GM19468 (cell line): ENCODE results near the gene DNASE1.
"Not testable (repeated sequence)": the region's sequence is repeated elsewhere in the genome, so short reads cannot be mapped to it uniquely, and the experiment has no call there.

Experiments
- ATAC-seq: cut with Tn5 transposase; IDR thresholded peaks from one replicate; pipeline ENCODE4 v1.9.1; 2021; ENCODE audit warnings: mild to moderate bottlenecking, moderate library complexity, moderate number of reproducible peaks; ENCODE audit not compliant: unreplicated experiment; ENCODE audit errors: extremely low read depth

The DNASE1 gene, protein sequence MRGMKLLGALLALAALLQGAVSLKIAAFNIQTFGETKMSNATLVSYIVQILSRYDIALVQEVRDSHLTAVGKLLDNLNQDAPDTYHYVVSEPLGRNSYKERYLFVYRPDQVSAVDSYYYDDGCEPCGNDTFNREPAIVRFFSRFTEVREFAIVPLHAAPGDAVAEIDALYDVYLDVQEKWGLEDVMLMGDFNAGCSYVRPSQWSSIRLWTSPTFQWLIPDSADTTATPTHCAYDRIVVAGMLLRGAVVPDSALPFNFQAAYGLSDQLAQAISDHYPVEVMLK

GRCh38 chr16:3654249-3654991 is at the start of gene DNASE1:
DNASE1 (plus strand) TSS chr16:3654691; CDS start chr16:3655374, 683 bp downstream.
- no peak for ATAC-seq

- no peak for ATAC-seq
Measured at GRCh38 chr16:3606441-3606840, 48.0 kb upstream of the DNASE1 start.

GRCh38 chr16:3607161-3607560 is 47.3 kb upstream of the DNASE1 start:
- no peak for ATAC-seq

DNA sequence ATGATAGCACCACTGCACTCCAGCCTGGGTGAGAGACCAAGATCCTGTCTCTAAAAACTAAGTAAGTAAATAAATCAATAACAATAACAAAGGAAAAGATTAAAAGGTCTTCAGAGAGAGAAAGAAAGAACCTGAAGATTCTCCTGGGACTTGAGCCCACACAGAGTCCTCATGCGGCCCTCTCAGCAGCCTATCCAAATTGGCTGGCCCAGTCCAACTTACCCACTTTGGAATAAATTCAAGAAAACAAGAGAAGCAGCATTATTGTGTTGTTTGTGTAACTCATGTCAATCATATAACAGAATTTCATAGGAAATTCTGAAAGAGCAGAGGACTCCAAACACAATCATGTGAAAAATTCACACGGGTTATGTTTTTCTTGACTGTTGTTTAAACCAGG is 46.9 kb upstream of the DNASE1 start:
- ATAC-seq: no peak

DNA sequence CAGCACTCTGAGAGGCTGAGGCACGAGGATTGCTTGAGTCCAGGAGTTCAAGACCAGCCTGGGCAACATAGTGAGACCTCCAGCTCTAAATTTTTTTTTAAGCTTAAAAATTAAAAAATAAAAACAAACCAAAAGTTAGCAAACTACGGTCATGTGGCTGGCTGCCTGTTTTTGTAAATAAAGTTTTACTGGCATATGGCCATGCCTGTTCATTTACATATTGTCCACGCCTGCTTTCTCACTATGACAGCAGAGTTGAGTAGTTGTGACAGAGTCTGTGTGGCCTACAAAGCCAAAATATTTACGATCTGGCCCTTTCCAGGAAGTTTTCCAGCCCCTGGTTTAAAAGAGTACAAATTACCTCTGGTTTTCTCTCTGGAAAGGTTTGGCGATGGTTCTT is 46.4 kb upstream of the DNASE1 start:
- ATAC-seq: no peak

- not testable (repeated sequence) for ATAC-seq
Measured at GRCh38 chr16:3608976-3609375, 45.5 kb upstream of the DNASE1 start.

- ATAC-seq: no peak
Measured at GRCh38 chr16:3609895-3610697, 44.4 kb upstream of the DNASE1 start.

DNA sequence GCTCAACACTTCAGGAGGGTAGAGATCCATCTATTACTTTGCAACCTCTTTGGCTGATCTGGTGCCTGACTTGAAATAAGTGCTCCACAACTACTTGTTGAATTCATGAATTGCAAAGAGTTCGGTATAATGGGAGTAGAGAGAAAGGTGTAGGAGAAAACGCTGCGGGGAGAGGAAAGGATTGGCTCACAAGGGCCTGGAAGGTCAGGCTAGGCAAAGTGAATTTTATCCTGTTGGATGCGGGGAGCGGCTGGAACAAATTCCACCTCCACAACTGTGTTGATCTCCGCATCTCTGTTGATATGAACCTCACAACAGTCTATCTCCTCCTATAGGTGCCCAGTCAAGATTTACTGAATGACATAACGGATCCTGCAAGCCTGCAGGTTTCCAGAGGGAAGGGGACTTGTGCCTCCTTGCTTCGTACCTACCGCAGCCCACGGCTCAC is 43.8 kb upstream of the DNASE1 start:
- no peak for ATAC-seq

DNA sequence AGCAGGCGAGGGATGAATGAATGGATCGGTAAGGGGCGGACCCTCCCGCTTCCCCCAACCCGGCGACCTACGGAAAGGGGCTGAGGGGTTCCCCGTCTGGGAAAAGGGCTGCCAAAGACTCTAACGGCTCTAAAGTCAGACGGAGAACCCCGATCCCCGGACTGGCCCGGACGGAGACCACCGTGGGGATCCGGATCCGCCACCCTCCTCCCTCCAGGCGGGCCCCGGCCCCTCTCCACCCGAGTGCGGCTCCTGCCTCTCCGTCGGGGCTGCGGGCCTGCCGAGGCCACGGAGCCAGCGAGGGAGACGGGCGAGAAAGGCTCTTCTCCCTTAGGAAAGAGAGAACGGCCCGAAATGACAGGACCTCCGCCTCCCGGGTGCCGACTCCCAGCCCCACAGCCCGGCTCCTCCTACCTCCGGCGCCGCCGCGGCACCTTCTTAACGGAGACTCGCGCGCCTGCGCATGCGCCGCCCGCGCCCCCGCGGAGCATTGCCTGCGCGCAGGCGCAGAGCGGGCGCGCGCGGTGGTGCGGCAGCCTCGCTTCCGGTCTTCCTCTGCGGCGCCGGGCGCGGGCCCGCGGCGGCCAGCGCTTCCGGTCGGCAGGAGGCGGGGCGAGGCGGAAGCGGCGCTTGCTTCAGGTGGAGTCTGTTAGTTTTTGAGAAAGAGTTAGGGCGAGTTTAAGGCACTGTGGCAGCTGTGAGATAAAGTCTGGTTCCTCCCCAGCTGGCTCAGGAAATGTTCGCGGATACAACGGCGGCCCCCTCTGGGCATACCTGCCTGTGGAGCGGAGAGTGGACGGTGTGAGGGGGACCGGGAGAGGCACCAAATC is 43.1 kb upstream of the DNASE1 start, which contains the start of gene SLX4:
SLX4 (minus strand) TSS at position 461 of the 830 bp plus-strand sequence. CDS start 2,642 bp downstream, outside the sequence.
- ATAC-seq: peak; percentile 56

GRCh38 chr16:3612510-3613466 is 41.7 kb upstream of the DNASE1 start:
- no peak for ATAC-seq

DNA sequence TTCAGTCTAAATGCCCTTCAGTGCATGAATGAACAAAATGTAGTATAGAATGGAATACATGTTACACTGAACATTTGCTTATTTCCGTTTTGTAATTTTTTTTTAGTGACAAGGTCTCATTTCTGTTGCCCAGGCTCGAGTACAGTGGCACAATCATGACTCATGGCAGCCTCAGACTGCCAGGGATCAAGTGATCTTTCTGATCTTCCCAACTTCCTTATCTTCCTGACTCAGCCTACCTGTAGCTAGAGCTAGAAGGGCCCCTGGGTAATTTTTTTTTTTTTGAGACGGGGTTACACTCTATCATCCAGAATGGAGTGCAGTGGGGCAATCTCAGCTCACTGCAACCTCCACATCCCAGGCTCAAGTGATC is 35.7 kb upstream of the DNASE1 start:
- ATAC-seq: no peak

GRCh38 chr16:3623642-3624041 is 30.8 kb upstream of the DNASE1 start:
- no peak for ATAC-seq

GRCh38 chr16:3625331-3625730 is 29.2 kb upstream of the DNASE1 start:
- no peak for ATAC-seq

DNA sequence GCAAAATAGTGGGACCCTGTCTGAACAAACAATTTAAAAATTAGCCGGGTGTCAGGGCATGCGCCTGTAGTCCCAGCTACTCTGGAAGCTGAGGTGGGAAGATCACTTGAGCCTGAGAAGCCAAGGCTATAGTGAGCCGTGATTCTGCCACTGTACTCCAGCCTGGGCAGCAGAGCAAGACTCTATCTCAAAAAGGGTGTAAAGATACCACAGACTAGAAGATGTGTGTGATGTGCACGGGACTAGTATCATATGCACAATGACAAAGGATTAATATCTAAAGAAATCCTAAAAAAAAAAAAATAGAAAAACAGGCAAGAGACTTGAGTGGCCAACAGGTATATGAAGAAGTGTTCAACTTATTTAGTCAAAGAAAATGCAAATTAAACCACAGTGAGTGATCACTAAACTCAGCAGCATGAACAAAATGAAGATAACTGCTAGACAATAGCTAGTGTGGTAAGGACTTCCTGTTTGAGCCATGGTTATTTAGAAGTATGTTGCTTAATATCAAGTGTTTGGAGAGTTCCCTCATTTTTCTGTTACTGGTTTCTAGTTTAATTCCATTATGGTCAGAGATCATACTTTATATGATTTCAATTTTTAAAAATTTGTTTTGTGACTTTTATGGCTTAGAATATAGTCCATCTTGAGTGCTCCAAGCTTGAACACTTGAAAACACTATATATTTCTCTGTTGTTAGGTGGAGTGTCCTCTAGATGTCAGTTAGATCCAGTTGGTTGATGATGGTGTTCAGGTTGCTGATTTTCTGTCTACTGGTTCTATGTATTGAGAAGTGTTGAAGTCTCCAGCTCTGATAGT is 28.4 kb upstream of the DNASE1 start:
- no peak for ATAC-seq

DNA sequence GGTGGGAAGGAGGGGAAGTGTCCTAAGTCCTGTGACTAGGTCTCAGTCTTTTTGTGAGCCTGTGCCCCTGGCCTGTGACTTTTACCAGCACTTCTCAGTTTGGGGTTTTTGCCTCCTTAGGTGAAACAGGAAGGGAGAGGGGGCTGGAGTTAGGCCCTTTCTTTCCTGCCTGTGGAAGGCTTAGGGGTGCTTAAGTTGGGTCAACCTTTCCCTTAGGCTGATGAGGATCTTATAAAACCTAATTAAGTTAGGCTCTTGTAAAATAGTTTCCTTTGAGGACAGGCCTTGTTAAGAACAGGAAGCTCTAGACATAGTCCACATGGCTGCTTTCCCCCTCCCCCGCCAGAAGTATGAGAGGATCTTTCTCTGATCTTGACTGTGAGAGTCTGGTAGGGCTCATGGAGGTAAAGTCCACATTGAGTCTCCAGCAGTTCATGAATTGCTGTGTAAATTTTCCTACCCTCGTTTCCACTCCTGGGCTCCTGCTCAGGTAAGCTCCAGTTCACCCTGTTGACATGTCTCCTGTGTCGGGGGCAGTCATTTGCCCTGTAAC is 17.0 kb upstream of the DNASE1 start:
- no peak for ATAC-seq

GRCh38 chr16:3638916-3639644 is 15.4 kb upstream of the DNASE1 start:
- no peak for ATAC-seq

GRCh38 chr16:3640207-3640606 is 14.3 kb upstream of the DNASE1 start:
- ATAC-seq: no peak
